ENCODE data around the gene C1orf159.
"Not testable (repeated sequence)": the region's sequence is repeated elsewhere in the genome, so short reads cannot be mapped to it uniquely, and the experiment has no call there.

Gene C1orf159

DNA sequence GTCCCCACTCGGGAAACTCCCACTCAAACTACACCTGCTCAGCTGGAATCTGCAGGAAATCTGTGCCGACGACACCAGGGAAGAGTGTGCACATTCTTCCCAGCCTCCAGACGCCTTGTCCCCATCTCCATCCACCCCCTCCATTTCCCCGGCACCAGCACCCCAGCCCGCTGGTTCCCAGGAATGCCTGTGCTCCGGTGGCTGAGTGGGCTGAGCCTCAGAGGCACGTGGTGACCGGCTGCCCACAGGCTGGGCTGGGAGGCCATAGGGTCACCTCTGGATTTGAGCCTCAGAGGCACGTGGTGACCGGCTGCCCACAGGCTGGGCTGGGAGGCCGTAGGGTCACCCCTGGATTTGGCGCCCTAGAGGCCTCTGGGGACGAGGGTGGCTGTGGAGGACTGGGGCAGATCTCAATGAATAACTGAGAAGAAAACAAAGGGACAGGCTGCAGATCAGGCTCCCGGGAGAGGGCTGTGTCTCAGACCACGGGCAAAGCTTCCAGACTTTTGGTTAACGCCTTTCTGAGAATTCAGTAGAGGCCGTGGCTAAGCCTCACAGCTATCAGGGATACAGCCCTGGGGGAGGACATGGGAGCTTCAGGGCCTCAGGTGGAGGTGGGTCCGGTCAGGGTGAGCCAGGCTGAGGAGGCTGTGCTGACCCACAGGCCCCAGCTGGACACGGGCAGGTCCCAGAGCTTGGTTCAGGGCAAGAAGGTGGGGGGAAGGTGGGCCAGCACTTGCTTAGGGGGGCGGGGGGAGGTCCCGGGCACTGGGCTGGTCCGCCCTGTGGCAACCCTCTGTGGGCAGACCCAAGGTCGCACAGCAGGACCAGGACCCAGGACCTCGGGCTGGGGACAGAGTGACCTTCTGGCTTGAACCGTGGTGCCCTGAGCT, 40.5 kb upstream of the C1orf159 start:
- Histone ChIP-seq H3K27ac (no peak overlapping the region), H3K9me3 (ENCODE audit: control insufficient read depth, low read length) (no peaks in the 10 kb centered on the region), H2AFZ (no peak overlapping the region), H3K4me1 (no peaks in the 10 kb centered on the region), H3K4me3 (ENCODE audit: low read depth, low read length) (no peak overlapping the region), H3K36me3 (ENCODE audit: control insufficient read depth, insufficient read depth, low read length) (no peaks in the 10 kb centered on the region), H3K79me2 (no peaks in the 10 kb centered on the region), H3K4me2 (ENCODE audit: low read length) (no peak overlapping the region), H3K27me3 (ENCODE audit: control insufficient read depth, insufficient read depth, low read length) (no peaks in the 10 kb centered on the region), H3K9ac (no peak overlapping the region)
- TF ChIP-seq, protein P1, sequence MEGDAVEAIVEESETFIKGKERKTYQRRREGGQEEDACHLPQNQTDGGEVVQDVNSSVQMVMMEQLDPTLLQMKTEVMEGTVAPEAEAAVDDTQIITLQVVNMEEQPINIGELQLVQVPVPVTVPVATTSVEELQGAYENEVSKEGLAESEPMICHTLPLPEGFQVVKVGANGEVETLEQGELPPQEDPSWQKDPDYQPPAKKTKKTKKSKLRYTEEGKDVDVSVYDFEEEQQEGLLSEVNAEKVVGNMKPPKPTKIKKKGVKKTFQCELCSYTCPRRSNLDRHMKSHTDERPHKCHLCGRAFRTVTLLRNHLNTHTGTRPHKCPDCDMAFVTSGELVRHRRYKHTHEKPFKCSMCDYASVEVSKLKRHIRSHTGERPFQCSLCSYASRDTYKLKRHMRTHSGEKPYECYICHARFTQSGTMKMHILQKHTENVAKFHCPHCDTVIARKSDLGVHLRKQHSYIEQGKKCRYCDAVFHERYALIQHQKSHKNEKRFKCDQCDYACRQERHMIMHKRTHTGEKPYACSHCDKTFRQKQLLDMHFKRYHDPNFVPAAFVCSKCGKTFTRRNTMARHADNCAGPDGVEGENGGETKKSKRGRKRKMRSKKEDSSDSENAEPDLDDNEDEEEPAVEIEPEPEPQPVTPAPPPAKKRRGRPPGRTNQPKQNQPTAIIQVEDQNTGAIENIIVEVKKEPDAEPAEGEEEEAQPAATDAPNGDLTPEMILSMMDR (IDR thresholded peaks at IDR 0.05): no peak

DNA sequence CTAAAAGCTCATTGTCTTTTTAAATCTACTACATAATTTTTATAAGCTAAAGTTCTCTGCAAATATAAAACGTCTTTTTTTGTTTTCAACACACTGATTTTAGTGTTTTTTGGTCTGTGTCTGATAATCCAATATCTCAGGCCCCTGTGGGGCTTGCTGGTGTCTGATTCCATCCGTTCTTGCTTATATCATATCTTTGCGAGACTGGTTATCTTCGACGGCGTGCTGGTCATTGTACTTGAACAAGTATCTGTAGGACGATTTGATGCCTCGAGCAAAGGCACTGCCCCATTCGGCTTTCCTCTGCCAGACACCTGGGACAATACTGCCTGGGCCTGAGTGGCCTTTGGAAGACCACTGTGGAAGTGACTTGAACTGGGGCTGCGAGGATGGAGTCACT, 39.4 kb upstream of the C1orf159 start:
- no peak overlapping the region for H3K9ac ChIP-seq
- no peak overlapping the region for H3K4me2 ChIP-seq (ENCODE audit: low read length)
- H3K27ac ChIP-seq: no peak overlapping the region
- no peak overlapping the region for H2AFZ ChIP-seq
- no peaks in the 10 kb centered on the region for H3K4me1 ChIP-seq
- H3K9me3 ChIP-seq (ENCODE audit: control insufficient read depth, low read length): no peaks in the 10 kb centered on the region
- no peaks in the 10 kb centered on the region for H3K79me2 ChIP-seq
- no peaks in the 10 kb centered on the region for H3K27me3 ChIP-seq (ENCODE audit: control insufficient read depth, insufficient read depth, low read length)
- TF ChIP-seq, protein P1 (IDR thresholded peaks at IDR 0.05): no peak
- H3K4me3 ChIP-seq (ENCODE audit: low read depth, low read length): no peak overlapping the region
- no peaks in the 10 kb centered on the region for H3K36me3 ChIP-seq (ENCODE audit: control insufficient read depth, insufficient read depth, low read length)

DNA sequence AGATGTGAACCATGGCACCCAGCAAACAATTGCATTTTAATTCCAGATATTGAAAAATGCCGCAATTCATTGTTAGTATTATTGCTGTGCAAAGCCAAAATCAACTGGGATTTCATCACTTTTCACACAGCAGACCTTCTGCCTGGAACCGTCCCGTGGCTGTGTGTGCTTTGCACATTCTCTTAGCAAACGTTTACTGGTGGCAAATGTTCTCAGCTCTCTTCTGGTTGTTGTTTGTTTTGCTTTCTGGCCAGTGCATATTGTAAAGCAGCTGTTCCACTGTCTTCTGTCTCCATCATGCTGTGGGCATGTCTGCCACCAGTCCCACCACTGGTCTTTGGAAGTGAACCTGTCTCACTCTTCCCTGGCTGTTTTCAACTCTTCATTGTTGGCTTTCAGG, 38.0 kb upstream of the C1orf159 start:
- Histone ChIP-seq H3K9me3 (ENCODE audit: control insufficient read depth, low read length) (no peaks in the 10 kb centered on the region), H2AFZ (no peak overlapping the region), H3K9ac (no peak overlapping the region), H3K27me3 (ENCODE audit: control insufficient read depth, insufficient read depth, low read length) (no peaks in the 10 kb centered on the region), H3K79me2 (no peaks in the 10 kb centered on the region), H3K36me3 (ENCODE audit: control insufficient read depth, insufficient read depth, low read length) (no peaks in the 10 kb centered on the region), H3K4me1 (no peaks in the 10 kb centered on the region), H3K4me2 (ENCODE audit: low read length) (no peak overlapping the region), H3K4me3 (ENCODE audit: low read depth, low read length) (no peak overlapping the region), H3K27ac (no peak overlapping the region)
- TF ChIP-seq, protein P1 (IDR thresholded peaks at IDR 0.05): no peak

DNA sequence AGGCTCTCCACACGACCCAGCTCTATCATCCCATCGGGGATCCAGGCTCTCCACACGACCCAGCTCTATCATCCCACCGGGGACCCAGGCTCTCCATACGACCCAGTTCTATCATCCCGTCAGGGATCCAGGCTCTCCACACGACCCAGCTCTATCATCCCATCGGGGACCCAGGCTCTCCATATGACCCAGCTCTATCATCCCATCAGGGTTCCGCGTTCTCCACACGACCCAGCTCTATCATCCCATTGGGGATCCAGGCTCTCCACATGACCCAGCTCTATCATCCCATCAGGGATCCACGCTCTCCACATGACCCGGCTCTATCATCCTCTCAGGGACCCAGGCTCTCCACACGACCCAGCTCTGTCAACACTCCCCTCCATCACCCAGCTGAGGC, 37.3 kb upstream of the C1orf159 start:
- H3K4me1 ChIP-seq; H3K9me3 ChIP-seq (ENCODE audit: control insufficient read depth, low read length); H3K27ac ChIP-seq; H3K27me3 ChIP-seq (ENCODE audit: control insufficient read depth, insufficient read depth, low read length); H3K36me3 ChIP-seq (ENCODE audit: control insufficient read depth, insufficient read depth, low read length); H3K4me3 ChIP-seq (ENCODE audit: low read depth, low read length); H3K4me2 ChIP-seq (ENCODE audit: low read length); H3K9ac ChIP-seq; H2AFZ ChIP-seq; H3K79me2 ChIP-seq: not testable (repeated sequence)

DNA sequence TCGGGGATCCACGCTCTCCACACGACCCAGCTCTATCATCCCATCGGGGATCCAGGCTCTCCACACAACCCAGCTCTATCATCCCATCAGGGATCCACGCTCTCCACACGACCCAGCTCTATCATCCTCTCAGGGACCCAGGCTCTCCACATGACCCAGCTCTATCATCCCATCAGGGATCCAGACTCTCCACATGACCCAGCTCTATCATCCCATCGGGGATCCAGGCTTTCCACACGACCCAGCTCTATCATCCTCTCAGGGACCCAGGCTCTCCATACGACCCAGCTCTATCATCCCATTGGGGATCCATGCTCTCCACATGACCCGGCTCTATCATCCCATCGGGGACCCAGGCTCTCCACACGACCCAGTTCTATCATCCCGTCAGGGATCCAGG, 36.5 kb upstream of the C1orf159 start:
- not testable (repeated sequence) for H3K27ac ChIP-seq, H3K9ac ChIP-seq

More for the DNA sequence above, 36.5 kb upstream of the C1orf159 start:
- H3K9me3 ChIP-seq (ENCODE audit: control insufficient read depth, low read length); H3K4me3 ChIP-seq (ENCODE audit: low read depth, low read length); H3K4me1 ChIP-seq; H3K27me3 ChIP-seq (ENCODE audit: control insufficient read depth, insufficient read depth, low read length); H3K4me2 ChIP-seq (ENCODE audit: low read length); H3K79me2 ChIP-seq; H3K36me3 ChIP-seq (ENCODE audit: control insufficient read depth, insufficient read depth, low read length); H2AFZ ChIP-seq: not testable (repeated sequence)

Data from parathyroid adenoma (tissue), 2 donors.